Keratinocyte (primary cell): Measurements from ENCODE around the gene PRCP.

Experiments
- CTCF ChIP-seq, 3 experiments: IDR thresholded peaks in 1 of 3; conservative IDR thresholded peaks in 1 of 3; optimal IDR thresholded peaks in 1 of 3; 2 replicates in 2 of 3; 3 replicates in 1 of 3; pipeline versions ENCODE3 to v1.5.1; 2011; ENCODE audit warnings: low read length in 3 of 3, mild to moderate bottlenecking in 3 of 3, moderate library complexity in 2 of 3, control low read depth in 1 of 3, inconsistent platforms in 1 of 3; ENCODE audit not compliant: insufficient read depth in 2 of 3; ENCODE audit errors: extremely low read depth in 1 of 3
- EZH2 ChIP-seq: IDR thresholded peaks from one replicate; pipeline ENCODE4 v1.6.1; 2012; ENCODE audit warnings: inconsistent platforms, mild to moderate bottlenecking, low read length, moderate library complexity

- TF ChIP-seq CTCF (optimal IDR thresholded peaks at IDR 0.05 in 1 of 3, IDR thresholded peaks at IDR 0.05 in 1 of 3, conservative IDR thresholded peaks at IDR 0.05 in 1 of 3; ENCODE audit: extremely low read depth in 1 of 3, insufficient read depth in 2 of 3, low read length in 3 of 3) (no peak), EZH2 (no peak)
Measured at GRCh38 chr11:82829101-82829500, 71.1 kb downstream of the PRCP start.
